Femur (tissue), 1 donor: ENCODE measurements around the gene CCNH.

Experiments
- DNase-seq: peaks from one replicate; pipeline ENCODE4 v3.0.0-alpha.2; 2017

Gene CCNH

GRCh38 chr5:87401626-87402025 is 11.1 kb downstream of the CCNH start:
- DNase-seq = no peak

GRCh38 chr5:87400305-87400899 is 12.3 kb downstream of the CCNH start:
- no peak for DNase-seq

- DNase-seq = no peak
Observed at GRCh38 chr5:87399720-87400119, 13.0 kb downstream of the CCNH start.

- DNase-seq = no peak
Observed at GRCh38 chr5:87398981-87399614, 13.6 kb downstream of the CCNH start.

GRCh38 chr5:87394411-87395165 is 18.1 kb downstream of the CCNH start:
- DNase-seq = no peak

- no peak for DNase-seq
Observed at GRCh38 chr5:87393331-87393730, 19.4 kb downstream of the CCNH start.

GRCh38 chr5:87392801-87393200 is 19.9 kb downstream of the CCNH start:
- DNase-seq = no peak

GRCh38 chr5:87392170-87392569 is 20.6 kb downstream of the CCNH start:
- no peak for DNase-seq

GRCh38 chr5:87390576-87391199 is 22.0 kb downstream of the CCNH start:
- DNase-seq = no peak

GRCh38 chr5:87390075-87390474 is 22.7 kb downstream of the CCNH start:
- DNase-seq = no peak

- DNase-seq = no peak
Observed at GRCh38 chr5:87389296-87390034, 23.3 kb downstream of the CCNH start.

- no peak for DNase-seq
Observed at GRCh38 chr5:87388129-87388528, 24.6 kb downstream of the CCNH start.

- DNase-seq = no peak
Observed at GRCh38 chr5:87385802-87386201, 26.9 kb downstream of the CCNH start.

GRCh38 chr5:87383216-87383615 is 29.5 kb downstream of the CCNH start:
- DNase-seq = no peak

- no peak for DNase-seq
Observed at GRCh38 chr5:87382224-87382623, 30.5 kb downstream of the CCNH start.

- no peak for DNase-seq
Observed at GRCh38 chr5:87372705-87373104, 40.0 kb downstream of the CCNH start.

GRCh38 chr5:87369431-87369830 is 43.3 kb downstream of the CCNH start:
- DNase-seq = no peak

- no peak for DNase-seq
Observed at GRCh38 chr5:87368601-87369000, 44.1 kb downstream of the CCNH start.

- DNase-seq = no peak
Observed at GRCh38 chr5:87367243-87367642, 45.5 kb downstream of the CCNH start.

- no peak for DNase-seq
Observed at GRCh38 chr5:87361536-87362213, 51.1 kb downstream of the CCNH start.

GRCh38 chr5:87361031-87361445 is 51.7 kb downstream of the CCNH start:
- DNase-seq = no peak

GRCh38 chr5:87360132-87360531 is 52.6 kb downstream of the CCNH start:
- DNase-seq = no peak
